ENCODE data around the gene PGLYRP4.
"Not testable (repeated sequence)": the region's sequence is repeated elsewhere in the genome, so short reads cannot be mapped to it uniquely, and the experiment has no call there.

PGLYRP4 gene

DNA sequence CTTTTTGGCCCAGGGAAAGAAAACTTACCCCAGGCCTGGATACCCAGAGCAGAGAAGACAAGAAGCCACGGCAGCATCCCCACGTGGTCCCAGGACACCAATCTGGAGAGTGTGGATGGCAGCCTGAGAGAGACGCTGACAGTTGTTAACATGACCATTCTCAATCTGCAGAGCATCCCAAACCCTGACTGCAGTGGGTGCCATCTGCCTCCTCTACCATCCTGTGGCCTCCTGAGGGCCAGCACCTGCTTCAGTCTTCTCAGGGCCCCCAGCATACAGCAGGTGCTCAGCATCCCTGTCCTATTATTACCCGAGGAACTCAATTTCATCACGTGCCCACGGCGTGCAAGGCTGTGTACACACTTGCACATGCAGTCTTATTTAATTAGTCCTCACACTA is 785 bp downstream of the PGLYRP4 start:
- H3K27ac ChIP-seq, result no peak overlapping the region
- TF ChIP-seq, protein P1, sequence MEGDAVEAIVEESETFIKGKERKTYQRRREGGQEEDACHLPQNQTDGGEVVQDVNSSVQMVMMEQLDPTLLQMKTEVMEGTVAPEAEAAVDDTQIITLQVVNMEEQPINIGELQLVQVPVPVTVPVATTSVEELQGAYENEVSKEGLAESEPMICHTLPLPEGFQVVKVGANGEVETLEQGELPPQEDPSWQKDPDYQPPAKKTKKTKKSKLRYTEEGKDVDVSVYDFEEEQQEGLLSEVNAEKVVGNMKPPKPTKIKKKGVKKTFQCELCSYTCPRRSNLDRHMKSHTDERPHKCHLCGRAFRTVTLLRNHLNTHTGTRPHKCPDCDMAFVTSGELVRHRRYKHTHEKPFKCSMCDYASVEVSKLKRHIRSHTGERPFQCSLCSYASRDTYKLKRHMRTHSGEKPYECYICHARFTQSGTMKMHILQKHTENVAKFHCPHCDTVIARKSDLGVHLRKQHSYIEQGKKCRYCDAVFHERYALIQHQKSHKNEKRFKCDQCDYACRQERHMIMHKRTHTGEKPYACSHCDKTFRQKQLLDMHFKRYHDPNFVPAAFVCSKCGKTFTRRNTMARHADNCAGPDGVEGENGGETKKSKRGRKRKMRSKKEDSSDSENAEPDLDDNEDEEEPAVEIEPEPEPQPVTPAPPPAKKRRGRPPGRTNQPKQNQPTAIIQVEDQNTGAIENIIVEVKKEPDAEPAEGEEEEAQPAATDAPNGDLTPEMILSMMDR (conservative IDR thresholded peaks at IDR 0.05), result no peak

DNA sequence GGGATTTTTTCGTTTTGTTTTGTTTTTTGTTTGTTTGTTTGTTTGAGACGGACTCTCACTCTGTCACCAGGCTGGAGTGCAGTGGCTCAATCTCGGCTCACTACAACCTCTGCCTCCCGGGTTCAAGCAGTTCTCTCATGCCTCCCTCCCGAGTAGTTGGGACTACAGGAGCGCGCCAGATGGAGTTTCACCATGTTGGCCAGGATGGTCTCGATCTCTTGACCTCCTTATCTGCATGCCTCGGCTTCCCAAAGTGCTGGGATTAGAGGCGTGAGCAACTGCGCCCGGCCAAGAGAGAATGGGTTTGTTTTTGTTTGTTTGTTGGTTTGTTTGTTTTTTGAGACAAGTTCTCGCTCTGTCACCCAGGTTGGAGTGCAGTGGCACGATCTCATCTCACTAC is 1.6 kb downstream of the PGLYRP4 start:
- not testable (repeated sequence) for H3K27ac ChIP-seq

DNA sequence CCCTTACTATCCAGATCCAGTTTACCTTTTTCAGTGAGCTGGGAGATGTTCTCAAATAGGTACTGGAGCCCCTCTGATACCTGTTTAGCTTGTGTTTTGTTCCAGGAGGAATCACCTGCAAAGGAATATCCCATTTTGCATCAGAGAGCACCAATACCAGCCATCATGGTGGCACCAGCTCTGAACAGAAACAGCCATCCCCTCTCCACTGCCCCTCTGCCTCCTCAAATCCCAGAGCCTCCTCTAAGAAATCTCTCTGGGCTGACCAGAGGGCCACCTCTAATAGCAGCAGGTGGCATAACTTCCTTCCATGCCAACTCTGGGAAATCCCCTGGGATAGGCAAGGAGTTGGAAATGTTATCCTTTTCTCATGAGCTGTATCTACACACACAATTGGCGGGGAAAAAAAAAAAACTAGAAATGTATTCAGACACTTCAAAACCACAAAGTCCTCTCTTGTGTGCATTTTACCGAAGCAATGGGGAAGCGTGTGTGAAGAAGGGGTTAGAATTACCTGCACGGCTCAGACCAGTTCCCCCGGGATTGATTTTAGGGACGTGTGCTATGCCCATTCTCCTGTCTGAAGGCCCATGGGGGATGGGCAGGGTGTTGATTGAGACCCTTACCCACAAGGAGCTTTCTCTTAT is 2.4 kb downstream of the PGLYRP4 start:
- H3K27ac ChIP-seq, result no peak overlapping the region
- TF ChIP-seq, protein P1 (conservative IDR thresholded peaks at IDR 0.05), result no peak

DNA sequence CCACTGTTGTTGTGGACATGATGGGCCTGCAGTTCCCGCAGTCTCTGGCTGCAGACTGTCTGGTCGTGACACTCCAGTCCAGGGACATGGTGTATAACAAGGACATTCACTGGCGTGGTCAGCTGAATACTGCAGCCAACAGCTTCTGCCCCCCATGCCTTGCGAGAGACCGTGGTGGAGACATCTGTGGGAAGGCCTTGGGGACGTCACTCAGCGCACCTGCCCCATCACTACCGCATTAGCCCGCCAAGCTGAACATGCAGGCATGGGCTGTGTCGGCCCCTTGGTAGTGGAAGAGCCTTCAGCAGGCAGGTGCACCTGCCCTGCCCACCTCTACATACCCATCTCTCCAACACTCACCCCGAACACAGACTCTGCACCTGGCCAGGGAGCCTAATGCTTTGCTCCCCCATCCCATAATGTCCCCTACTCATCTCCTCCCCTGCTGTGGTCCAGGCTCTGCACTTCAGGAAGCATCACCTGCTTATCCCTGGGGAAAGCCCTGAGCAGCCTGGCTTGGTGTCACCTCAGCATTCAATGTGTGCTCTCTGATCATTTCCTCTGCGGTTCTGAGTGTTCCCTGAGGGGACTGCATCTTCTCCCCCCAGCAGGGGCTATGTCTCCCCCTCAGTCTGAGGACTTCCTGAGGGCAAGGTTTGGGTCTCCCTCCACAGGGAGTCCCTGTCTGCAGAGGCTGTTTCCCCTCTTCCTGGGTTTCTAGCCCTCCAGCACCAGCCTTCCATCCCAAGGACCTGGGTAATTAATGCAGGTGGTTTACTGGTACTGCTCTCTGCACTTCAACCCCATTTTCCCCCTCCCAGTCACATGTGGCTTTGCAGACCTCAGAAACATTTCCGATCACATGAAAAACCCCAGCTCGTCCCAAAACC is 3.2 kb downstream of the PGLYRP4 start:
- H3K27ac ChIP-seq, result no peak overlapping the region
- TF ChIP-seq, protein P1 (conservative IDR thresholded peaks at IDR 0.05), result no peak

DNA sequence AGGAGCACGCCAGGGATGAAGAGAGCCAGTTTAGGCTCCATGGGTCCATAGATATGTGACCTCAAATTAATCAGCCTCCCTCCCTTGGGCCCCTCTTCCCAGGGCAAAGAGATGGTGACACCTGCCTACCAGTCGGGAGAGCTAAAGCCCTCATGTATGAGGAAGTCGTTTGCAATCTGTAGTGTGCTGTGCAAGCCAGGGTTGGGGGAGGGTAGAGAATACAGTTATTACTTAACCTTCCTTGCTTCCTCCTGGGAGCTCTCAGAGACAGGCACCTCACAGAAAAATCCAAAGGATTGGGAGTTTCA is 4.0 kb downstream of the PGLYRP4 start:
- H3K27ac ChIP-seq, result no peak overlapping the region
- TF ChIP-seq, protein P1 (conservative IDR thresholded peaks at IDR 0.05), result no peak

DNA sequence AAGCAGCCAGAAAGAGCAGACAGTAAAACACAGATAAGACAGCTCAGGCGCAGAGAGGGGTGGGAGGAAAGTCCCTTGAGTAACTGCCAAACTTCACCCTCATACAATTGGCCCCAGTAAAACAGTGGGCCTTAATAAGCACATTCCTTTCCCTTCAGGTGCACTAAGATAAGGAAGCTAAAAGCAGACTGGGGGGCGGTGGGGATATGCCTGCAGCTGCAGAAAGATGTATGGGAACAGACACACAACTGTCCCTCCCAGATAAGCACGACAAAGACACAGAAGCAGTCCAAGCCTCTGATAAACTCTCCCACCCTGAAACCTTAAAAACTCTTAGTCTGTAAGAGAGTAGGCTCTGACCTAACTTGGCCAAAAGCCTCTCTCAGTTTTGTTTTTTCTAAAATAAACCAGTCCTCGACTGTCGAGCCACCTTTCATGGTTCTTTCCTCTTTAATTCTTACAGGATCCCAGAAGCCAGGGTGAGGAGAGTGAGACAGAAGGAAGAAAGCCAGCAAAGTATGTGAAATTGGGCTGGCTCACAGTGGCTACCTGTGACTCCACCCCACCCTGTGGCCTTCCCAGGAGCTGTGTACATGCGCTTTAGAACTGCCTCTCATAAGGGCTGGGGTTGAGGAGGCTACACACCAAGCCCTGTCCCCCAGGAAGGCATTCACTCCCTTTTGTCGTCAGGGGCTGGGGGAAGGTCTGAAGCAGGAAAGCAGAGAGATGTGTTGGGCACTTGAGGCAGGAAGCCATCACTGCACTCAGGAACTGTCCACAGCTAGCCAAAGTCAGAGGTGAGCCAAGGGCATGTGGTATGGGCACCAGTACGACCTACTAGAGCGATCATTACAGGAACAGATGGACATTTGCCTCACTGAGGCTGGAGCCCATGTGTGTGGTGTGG is 4.6 kb downstream of the PGLYRP4 start:
- TF ChIP-seq, protein P1 (conservative IDR thresholded peaks at IDR 0.05), result no peak
- H3K27ac ChIP-seq, result no peak overlapping the region

DNA sequence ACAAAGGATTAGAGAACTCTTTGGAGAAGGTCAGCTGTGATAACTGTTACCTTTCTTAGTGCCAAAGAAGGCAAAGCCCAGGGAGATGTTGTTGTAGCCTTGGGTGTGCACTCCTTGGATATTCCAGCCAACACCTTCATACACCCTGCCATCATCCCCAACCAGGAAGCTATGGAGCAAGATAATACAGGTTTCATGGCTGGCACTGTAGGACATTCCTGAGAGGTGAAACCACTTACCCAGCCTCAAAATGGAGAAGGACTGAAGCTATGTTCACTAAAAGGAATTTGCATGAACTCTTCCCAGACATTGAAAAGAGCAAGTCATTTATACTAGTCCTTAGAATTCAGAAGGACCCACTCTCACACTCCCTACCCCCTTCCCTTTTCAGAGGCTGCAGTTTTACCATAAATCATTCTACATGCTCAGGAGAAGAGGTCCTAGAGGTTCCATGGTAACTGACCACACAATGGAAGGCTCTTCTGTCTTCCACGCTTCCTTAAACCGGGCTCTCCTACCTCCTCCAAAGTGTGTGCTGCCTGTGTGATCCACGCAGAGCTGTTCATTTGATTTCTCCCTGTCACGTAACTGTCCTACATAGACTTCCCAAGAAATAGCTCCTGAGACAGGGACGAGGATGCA is 5.5 kb downstream of the PGLYRP4 start:
- H3K27ac ChIP-seq, result no peak overlapping the region

More for the DNA sequence above, 5.5 kb downstream of the PGLYRP4 start:
- TF ChIP-seq, protein P1 (conservative IDR thresholded peaks at IDR 0.05), result no peak

Data from VCaP (cell line).